HepG2 (cell line): ENCODE measurements around the gene ACTL6A. TPM values are rescaled to one million over a fixed set of nuclear protein-coding genes. Genes with fewer than 3 reads are reported as not detected.

Source experiments
- ATAC-seq: fragments of 200-7000 bp; cut with Tn5 transposase; 3 replicates; pipeline ENCODE4 v1.9.1; 2020; ENCODE audit warnings: mild to moderate bottlenecking, moderate library complexity
- BruUV-seq: library from RNA; stranded (reverse); fragments of 400-500 nt; replicated peaks from 2 replicates; lab custom pipeline; 2021; lab: Mats Ljungman, UMichigan
- CTCF ChIA-PET: fragments of 300-600 bp; formaldehyde crosslinking; extraction: SDS; loops from one replicate; lab custom pipeline; 2021; ENCODE audit warnings: low total read pairs, inconsistent platforms, low intra/inter-chr PET ratio; lab: Yijun Ruan, JAX
- POLR2A ChIA-PET: fragments of 350-600 bp; sonication (Branson Sonifier 250); formaldehyde crosslinking; loops from one replicate; lab custom pipeline; 2020; ENCODE audit warnings: antibody characterized with exemption, inconsistent platforms; lab: Yijun Ruan, JAX
- DNase-seq: peaks from one replicate; pipeline ENCODE4 v3.0.0-alpha.2; 2015; ENCODE audit warnings: low spot score
- FAIRE-seq: peaks from 3 replicates; lab custom pipeline; 2011; peaks lifted over from hg19 to GRCh38; lab: Jason Lieb, UNC
- H2AFZ ChIP-seq: one replicate; pipeline ENCODE4 v1.6.1; 2011; ENCODE audit warnings: low read length, inconsistent platforms
- H3K27ac ChIP-seq: fragments of 300-600 bp; 3 replicates; pipeline ENCODE4 v1.8.0; 2011; ENCODE audit warnings: mixed run types, mild to moderate bottlenecking, mixed read lengths, low read length, inconsistent platforms; ENCODE audit not compliant: insufficient read depth; ENCODE audit errors: extremely low read length
- H3K27me3 ChIP-seq, 2 experiments: fragments of 200-600 bp in 1 of 2; 2 replicates in 1 of 2; 3 replicates in 1 of 2; pipeline versions ENCODE4 v1.6.0 to v1.8.0; 2011; ENCODE audit warnings: low read length in 2 of 2, mild to moderate bottlenecking in 2 of 2, moderate library complexity in 2 of 2, inconsistent platforms in 1 of 2; ENCODE audit not compliant: insufficient read depth in 2 of 2, control insufficient read depth in 1 of 2
- H3K36me3 ChIP-seq, 2 experiments: fragments of 200-600 bp in 1 of 2; replicated peaks in 1 of 2; 2 replicates in 1 of 2; 3 replicates in 1 of 2; pipeline versions ENCODE4 v1.5.1 to v1.8.0; 2011; ENCODE audit warnings: low read length in 2 of 2, inconsistent platforms in 1 of 2; ENCODE audit not compliant: insufficient read depth in 2 of 2, control insufficient read depth in 1 of 2
- H3K4me1 ChIP-seq: 2 replicates; pipeline ENCODE4 v1.5.1; 2012; ENCODE audit warnings: low read length, inconsistent platforms; ENCODE audit not compliant: insufficient read depth
- H3K4me2 ChIP-seq: 2 replicates; pipeline ENCODE4 v1.6.0; 2011; ENCODE audit warnings: low read depth, low read length, inconsistent platforms
- H3K4me3 ChIP-seq, 3 experiments: fragments of 200-600 bp in 1 of 3; sonication (generic), shearing (Covaris generic) in 1 of 3; replicated peaks in 1 of 3; 2 replicates each; pipeline ENCODE4 v1.5.1; 2011 to 2016; ENCODE audit warnings: low read length in 3 of 3, inconsistent platforms in 2 of 3, low read depth in 2 of 3, mild to moderate bottlenecking in 2 of 3, control low read depth in 1 of 3, mixed read lengths in 1 of 3; ENCODE audit not compliant: insufficient read depth in 1 of 3
- H3K79me2 ChIP-seq: one replicate; pipeline ENCODE4 v1.6.1; 2011; ENCODE audit warnings: low read length, inconsistent platforms; ENCODE audit not compliant: insufficient read depth
- H3K9ac ChIP-seq: 2 replicates; pipeline ENCODE4 v1.6.0; 2011; ENCODE audit warnings: mild to moderate bottlenecking, low read depth, low read length, inconsistent platforms; ENCODE audit not compliant: insufficient read depth
- H3K9me3 ChIP-seq: 2 replicates; pipeline ENCODE4 v1.5.1; 2012; ENCODE audit warnings: mild to moderate bottlenecking, low read length
- H4K20me1 ChIP-seq: 2 replicates; pipeline ENCODE4 v1.6.0; 2011; ENCODE audit warnings: inconsistent platforms, mild to moderate bottlenecking, low read length, moderate library complexity; ENCODE audit not compliant: insufficient read depth
- ARID4A ChIP-seq: sonication (generic); formaldehyde crosslinking; IDR thresholded peaks from 2 replicates; pipeline ENCODE4 v1.5.0; 2020; ENCODE audit warnings: mild to moderate bottlenecking, missing genetic modification reagents, borderline replicate concordance
- KLF11 ChIP-seq: IDR thresholded peaks from 2 replicates; pipeline ENCODE4 v1.6.1; 2016; ENCODE audit warnings: missing compliant biosample characterization
- PRDM15 ChIP-seq: sonication (generic); formaldehyde crosslinking; IDR thresholded peaks from 2 replicates; pipeline ENCODE4 v1.4.0; 2020; ENCODE audit warnings: missing genetic modification reagents
- SKI ChIP-seq: fragments of 450-650 bp; IDR thresholded peaks from one replicate; pipeline ENCODE4 v1.6.1; 2018; ENCODE audit warnings: mild to moderate bottlenecking; ENCODE audit not compliant: partially characterized antibody
- ZNF101 ChIP-seq: sonication (generic); formaldehyde crosslinking; IDR thresholded peaks from 2 replicates; pipeline ENCODE4 v1.4.0; 2020; ENCODE audit warnings: mild to moderate bottlenecking, low read depth, missing genetic modification reagents, borderline replicate concordance
- WGBS: methylation state at CpG from one replicate; pipeline ENCODE4 v1.1.6; 2017; ENCODE audit warnings: low lambda C conversion rate; 5-methylcytosine and 5-hydroxymethylcytosine counted together
- in situ Hi-C: cut with HindIII; loops from 2 replicates; pipeline ENCODE4 v1.10.0; 2017; ENCODE audit warnings: low pct_unique_long_range_greater_than_20kb; ENCODE audit not compliant: extremely low pct_ligation_motif_present
- intact Hi-C: fragments of 100-400 bp; cut with micrococcal nuclease; formaldehyde crosslinking; loops from one replicate; pipeline ENCODE4 v1.10.0; 2022; ENCODE audit not compliant: unreplicated experiment
- polyA plus RNA-seq, 8 experiments: library from polyadenylated mRNA; depleted of rRNA in 3 of 8; stranded (reverse) in 7 of 8; unstranded in 1 of 8; fragments of >200 nt; fragmentation: Illumina TruSeq in 4 of 8; extraction: Trizol in 4 of 8; gene quantifications; 2 replicates each; pipeline versions ENCODE4 v1.2.1 to v1.2.3, GENCODE V29; 2011 to 2016; ENCODE audit warnings: low read depth in 4 of 8, missing spikeins in 1 of 8, mixed read lengths in 1 of 8; ENCODE audit not compliant: insufficient read depth in 1 of 8
- total RNA-seq, 5 experiments: library from RNA; depleted of rRNA; stranded (reverse); fragments of >200 nt; fragmentation: Illumina TruSeq; extraction: Trizol; gene quantifications; 2 replicates each; pipeline ENCODE4 v1.2.3, GENCODE V29; 2016; ENCODE audit warnings: low read depth in 1 of 5
- TF ChIP-seq, protein P1 (sequence below): sonication (generic); formaldehyde crosslinking; IDR thresholded peaks from 2 replicates; pipeline ENCODE4 v1.4.0; 2020; ENCODE audit warnings: missing genetic modification reagents

Gene ACTL6A
- total and polyA plus RNA-seq, 2 of the 13 experiments (the other 11 are each of a cell fraction or from before 2014, with no cell fraction given): 58.1 to 84.1 TPM

DNA sequence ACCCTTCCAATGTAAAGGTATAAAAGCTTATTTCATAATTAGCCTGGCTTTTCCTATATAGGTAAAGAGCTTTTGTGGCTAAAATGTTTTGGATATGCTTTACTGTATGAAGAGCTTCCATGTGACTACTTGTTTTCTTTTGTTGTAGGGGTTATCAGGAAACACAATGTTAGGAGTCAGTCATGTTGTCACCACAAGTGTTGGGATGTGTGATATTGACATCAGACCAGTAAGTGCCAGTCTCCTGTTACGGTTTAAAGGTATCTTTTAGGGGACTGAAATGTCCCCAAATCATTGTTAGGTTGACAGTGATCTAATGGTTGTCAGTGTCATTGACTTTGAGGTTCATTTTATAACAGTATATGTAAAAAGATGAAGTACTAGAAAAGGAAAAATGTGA, 18.3 kb downstream of the ACTL6A start:
- Histone ChIP-seq H3K79me2 (no peaks in the 10 kb centered on the region), H3K27ac (no peak overlapping the region), H3K9ac (no peak overlapping the region), H3K4me1 (no peaks in the 10 kb centered on the region), H3K4me2 (no peak overlapping the region), H4K20me1 (no peaks in the 10 kb centered on the region), H3K9me3 (no peaks in the 10 kb centered on the region), H3K36me3 (peaks cover 8 to 49% of the 10 kb centered on the region in 2 experiments), H3K4me3 (no peak overlapping the region), H2AFZ (no peak overlapping the region), H3K27me3 (no peaks in the 10 kb centered on the region)
- intact Hi-C loops (no loop called here), in situ Hi-C loops (no loop called here)
- ATAC-seq (no peak), FAIRE-seq (no peak), DNase-seq (no peak)
- 100% methylated on average over 1 of the region's 1 CpG for WGBS
- no TSS peak for BruUV-seq
- POLR2A ChIA-PET: no interaction called here
- CTCF ChIA-PET: no interaction called here
- TF ChIP-seq ARID4A (CRISPR knock-in tag) (no peak), SKI (no peak), KLF11 (CRISPR knock-in tag) (no peak), PRDM15 (CRISPR knock-in tag) (no peak), ZNF101 (no peak)
- TF ChIP-seq, protein P1, sequence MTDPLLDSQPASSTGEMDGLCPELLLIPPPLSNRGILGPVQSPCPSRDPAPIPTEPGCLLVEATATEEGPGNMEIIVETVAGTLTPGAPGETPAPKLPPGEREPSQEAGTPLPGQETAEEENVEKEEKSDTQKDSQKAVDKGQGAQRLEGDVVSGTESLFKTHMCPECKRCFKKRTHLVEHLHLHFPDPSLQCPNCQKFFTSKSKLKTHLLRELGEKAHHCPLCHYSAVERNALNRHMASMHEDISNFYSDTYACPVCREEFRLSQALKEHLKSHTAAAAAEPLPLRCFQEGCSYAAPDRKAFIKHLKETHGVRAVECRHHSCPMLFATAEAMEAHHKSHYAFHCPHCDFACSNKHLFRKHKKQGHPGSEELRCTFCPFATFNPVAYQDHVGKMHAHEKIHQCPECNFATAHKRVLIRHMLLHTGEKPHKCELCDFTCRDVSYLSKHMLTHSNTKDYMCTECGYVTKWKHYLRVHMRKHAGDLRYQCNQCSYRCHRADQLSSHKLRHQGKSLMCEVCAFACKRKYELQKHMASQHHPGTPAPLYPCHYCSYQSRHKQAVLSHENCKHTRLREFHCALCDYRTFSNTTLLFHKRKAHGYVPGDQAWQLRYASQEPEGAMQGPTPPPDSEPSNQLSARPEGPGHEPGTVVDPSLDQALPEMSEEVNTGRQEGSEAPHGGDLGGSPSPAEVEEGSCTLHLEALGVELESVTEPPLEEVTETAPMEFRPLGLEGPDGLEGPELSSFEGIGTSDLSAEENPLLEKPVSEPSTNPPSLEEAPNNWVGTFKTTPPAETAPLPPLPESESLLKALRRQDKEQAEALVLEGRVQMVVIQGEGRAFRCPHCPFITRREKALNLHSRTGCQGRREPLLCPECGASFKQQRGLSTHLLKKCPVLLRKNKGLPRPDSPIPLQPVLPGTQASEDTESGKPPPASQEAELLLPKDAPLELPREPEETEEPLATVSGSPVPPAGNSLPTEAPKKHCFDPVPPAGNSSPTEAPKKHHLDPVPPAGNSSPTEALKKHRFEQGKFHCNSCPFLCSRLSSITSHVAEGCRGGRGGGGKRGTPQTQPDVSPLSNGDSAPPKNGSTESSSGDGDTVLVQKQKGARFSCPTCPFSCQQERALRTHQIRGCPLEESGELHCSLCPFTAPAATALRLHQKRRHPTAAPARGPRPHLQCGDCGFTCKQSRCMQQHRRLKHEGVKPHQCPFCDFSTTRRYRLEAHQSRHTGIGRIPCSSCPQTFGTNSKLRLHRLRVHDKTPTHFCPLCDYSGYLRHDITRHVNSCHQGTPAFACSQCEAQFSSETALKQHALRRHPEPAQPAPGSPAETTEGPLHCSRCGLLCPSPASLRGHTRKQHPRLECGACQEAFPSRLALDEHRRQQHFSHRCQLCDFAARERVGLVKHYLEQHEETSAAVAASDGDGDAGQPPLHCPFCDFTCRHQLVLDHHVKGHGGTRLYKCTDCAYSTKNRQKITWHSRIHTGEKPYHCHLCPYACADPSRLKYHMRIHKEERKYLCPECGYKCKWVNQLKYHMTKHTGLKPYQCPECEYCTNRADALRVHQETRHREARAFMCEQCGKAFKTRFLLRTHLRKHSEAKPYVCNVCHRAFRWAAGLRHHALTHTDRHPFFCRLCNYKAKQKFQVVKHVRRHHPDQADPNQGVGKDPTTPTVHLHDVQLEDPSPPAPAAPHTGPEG (CRISPR knock-in tag): no peak
